Epithelial cell of proximal tubule (primary cell): ENCODE data around the gene HCRT. TPM values are rescaled to one million over a fixed set of nuclear protein-coding genes. Genes with fewer than 3 reads are reported as not detected.

Source experiments
- DNase-seq: peaks from one replicate; pipeline ENCODE4 v3.0.0-alpha.2; 2011; ENCODE audit warnings: low read depth
- H3K4me3 ChIP-seq: 2 replicates; pipeline ENCODE4 v1.5.1; 2011; ENCODE audit warnings: low read depth, mild to moderate bottlenecking, low read length
- CTCF ChIP-seq: conservative IDR thresholded peaks from 2 replicates; pipeline ENCODE4 v1.5.1; 2012; ENCODE audit warnings: low read depth, mild to moderate bottlenecking, low read length
- total RNA-seq: library from RNA; depleted of rRNA; stranded (reverse); fragments of >200 nt; gene quantifications from 2 replicates; pipeline ENCODE4 v1.2.3, GENCODE V29; 2015

The HCRT gene
- total RNA-seq, 1 donor from 2014 or later, result not detected

- TF ChIP-seq CTCF, result no peak
- no peak for DNase-seq
- H3K4me3 ChIP-seq, result no peak overlapping the region
Measured at GRCh38 chr17:42166196-42166763, 19.0 kb downstream of the HCRT start.

GRCh38 chr17:42165751-42166150 lies 19.5 kb downstream of the HCRT start:
- no peak overlapping the region for H3K4me3 ChIP-seq
- no peak for TF ChIP-seq CTCF
- DNase-seq, result no peak

GRCh38 chr17:42163696-42164407 lies 21.4 kb downstream of the HCRT start:
- H3K4me3 ChIP-seq, result no peak overlapping the region
- no peak for TF ChIP-seq CTCF
- no peak for DNase-seq

GRCh38 chr17:42163113-42163512 lies 22.1 kb downstream of the HCRT start:
- H3K4me3 ChIP-seq, result no peak overlapping the region
- TF ChIP-seq CTCF, result peak; percentile 48
- no peak for DNase-seq

GRCh38 chr17:42160531-42160910 lies 24.7 kb downstream of the HCRT start:
- DNase-seq, result no peak
- TF ChIP-seq CTCF, result no peak
- no peak overlapping the region for H3K4me3 ChIP-seq

- no peak overlapping the region for H3K4me3 ChIP-seq
- TF ChIP-seq CTCF, result no peak
- DNase-seq, result no peak
Measured at GRCh38 chr17:42159796-42160530, 25.3 kb downstream of the HCRT start.
